ENCODE data around the gene NHLRC3.

DNA sequence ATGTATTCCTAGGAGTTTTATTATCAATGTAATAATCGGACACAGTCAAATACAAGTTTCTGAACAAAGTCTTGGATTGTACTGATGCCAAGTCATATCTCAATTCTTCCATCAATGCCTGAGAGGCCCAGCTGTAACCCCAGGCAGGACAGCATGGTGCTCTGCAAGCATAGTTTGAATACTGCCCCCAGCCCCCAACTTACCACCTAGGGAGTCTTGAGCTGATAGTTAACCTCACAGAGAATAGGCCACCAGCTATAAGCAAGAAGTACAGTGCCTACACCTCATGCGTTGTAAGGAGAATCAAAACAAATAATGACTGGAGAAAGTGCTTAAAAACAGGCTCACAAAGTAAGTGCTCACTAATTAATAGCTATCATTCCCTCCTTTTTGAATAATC is 3.1 kb upstream of the NHLRC3 start:
- TF ChIP-seq, protein P1, sequence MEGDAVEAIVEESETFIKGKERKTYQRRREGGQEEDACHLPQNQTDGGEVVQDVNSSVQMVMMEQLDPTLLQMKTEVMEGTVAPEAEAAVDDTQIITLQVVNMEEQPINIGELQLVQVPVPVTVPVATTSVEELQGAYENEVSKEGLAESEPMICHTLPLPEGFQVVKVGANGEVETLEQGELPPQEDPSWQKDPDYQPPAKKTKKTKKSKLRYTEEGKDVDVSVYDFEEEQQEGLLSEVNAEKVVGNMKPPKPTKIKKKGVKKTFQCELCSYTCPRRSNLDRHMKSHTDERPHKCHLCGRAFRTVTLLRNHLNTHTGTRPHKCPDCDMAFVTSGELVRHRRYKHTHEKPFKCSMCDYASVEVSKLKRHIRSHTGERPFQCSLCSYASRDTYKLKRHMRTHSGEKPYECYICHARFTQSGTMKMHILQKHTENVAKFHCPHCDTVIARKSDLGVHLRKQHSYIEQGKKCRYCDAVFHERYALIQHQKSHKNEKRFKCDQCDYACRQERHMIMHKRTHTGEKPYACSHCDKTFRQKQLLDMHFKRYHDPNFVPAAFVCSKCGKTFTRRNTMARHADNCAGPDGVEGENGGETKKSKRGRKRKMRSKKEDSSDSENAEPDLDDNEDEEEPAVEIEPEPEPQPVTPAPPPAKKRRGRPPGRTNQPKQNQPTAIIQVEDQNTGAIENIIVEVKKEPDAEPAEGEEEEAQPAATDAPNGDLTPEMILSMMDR (IDR thresholded peaks at IDR 0.05): no peak
- TF ChIP-seq POLR2A (IDR thresholded peaks at IDR 0.05): no peak
